Smooth muscle cell (in vitro differentiated cells): Measurements from ENCODE around the gene PTPRE. TPM values are rescaled to one million over a fixed set of nuclear protein-coding genes. Genes with fewer than 3 reads are reported as not detected.
A peak's percentile ranks its signal among the peaks of the same experiment; 100 is the strongest.

Source experiments
- DNase-seq: peaks from one replicate; lab custom pipeline; 2025; ENCODE audit not compliant: unreplicated experiment; lab: John Stamatoyannopoulos, UW
- H2AFZ ChIP-seq: fragments of 200-600 bp; sonication (generic); 2 replicates; pipeline ENCODE4 v1.6.0; 2016; ENCODE audit warnings: antibody characterized with exemption, low read depth, mild to moderate bottlenecking
- H3F3A ChIP-seq: fragments of 200-600 bp; sonication (generic); 2 replicates; pipeline ENCODE4 v1.6.0; 2017; ENCODE audit warnings: antibody characterized with exemption, low read depth
- H3K27ac ChIP-seq: fragments of 200-600 bp; sonication (generic); 2 replicates; pipeline ENCODE4 v1.5.1; 2016; ENCODE audit warnings: low read depth, mild to moderate bottlenecking
- H3K27me3 ChIP-seq: fragments of 200-600 bp; sonication (generic); 2 replicates; pipeline ENCODE4 v1.6.1; 2016; ENCODE audit warnings: low read depth, mild to moderate bottlenecking
- H3K36me3 ChIP-seq: fragments of 200-600 bp; sonication (generic); 2 replicates; pipeline ENCODE4 v1.5.1; 2016; ENCODE audit warnings: low read depth
- H3K4me1 ChIP-seq: fragments of 200-600 bp; sonication (generic); 2 replicates; pipeline ENCODE4 v1.5.1; 2016; ENCODE audit warnings: low read depth
- H3K4me2 ChIP-seq: fragments of 200-600 bp; sonication (generic); 2 replicates; pipeline ENCODE4 v1.6.0; 2016; ENCODE audit warnings: mild to moderate bottlenecking
- H3K4me3 ChIP-seq: fragments of 200-600 bp; sonication (generic); 2 replicates; pipeline ENCODE4 v1.5.1; 2016; ENCODE audit warnings: mild to moderate bottlenecking
- H3K79me2 ChIP-seq: fragments of 200-600 bp; sonication (generic); 2 replicates; pipeline ENCODE4 v1.6.0; 2016; ENCODE audit warnings: low read depth, mild to moderate bottlenecking
- H3K9ac ChIP-seq: fragments of 200-600 bp; sonication (generic); 2 replicates; pipeline ENCODE4 v1.6.0; 2016; ENCODE audit warnings: low read depth
- H3K9me3 ChIP-seq: fragments of 200-600 bp; sonication (generic); replicated peaks from 2 replicates; pipeline ENCODE4 v1.5.1; 2016; ENCODE audit warnings: low read depth
- H4K20me1 ChIP-seq: fragments of 200-600 bp; sonication (generic); 2 replicates; pipeline ENCODE4 v1.6.0; 2016; ENCODE audit warnings: low read depth
- WGBS: methylation state at CpG from one replicate; pipeline ENCODE4 v1.1.7; 2016; ENCODE audit warnings: low lambda C conversion rate; 5-methylcytosine and 5-hydroxymethylcytosine counted together
- polyA plus RNA-seq: library from polyadenylated mRNA; unstranded; fragments of >200 nt; fragmentation: Nextera tagmentation; extraction: Ambion mirVana; gene quantifications from 2 replicates; pipeline ENCODE4 v1.2.1, GENCODE V29; 2016
- total RNA-seq: library from RNA; depleted of rRNA; stranded (reverse); fragments of >200 nt; gene quantifications from 2 replicates; pipeline ENCODE4 v1.2.3, GENCODE V29; 2014
- TF ChIP-seq, protein P1 (sequence below): fragments of 200-600 bp; sonication (generic); IDR thresholded peaks from 2 replicates; pipeline ENCODE4 v1.5.1; 2017; ENCODE audit warnings: borderline replicate concordance, mild to moderate bottlenecking, antibody characterized with exemption; ENCODE audit not compliant: insufficient read depth, poor library complexity, severe bottlenecking

The PTPRE gene
- total and polyA plus RNA-seq, 2 experiments from 2014 or later, result 17.1 to 22.7 TPM

DNA sequence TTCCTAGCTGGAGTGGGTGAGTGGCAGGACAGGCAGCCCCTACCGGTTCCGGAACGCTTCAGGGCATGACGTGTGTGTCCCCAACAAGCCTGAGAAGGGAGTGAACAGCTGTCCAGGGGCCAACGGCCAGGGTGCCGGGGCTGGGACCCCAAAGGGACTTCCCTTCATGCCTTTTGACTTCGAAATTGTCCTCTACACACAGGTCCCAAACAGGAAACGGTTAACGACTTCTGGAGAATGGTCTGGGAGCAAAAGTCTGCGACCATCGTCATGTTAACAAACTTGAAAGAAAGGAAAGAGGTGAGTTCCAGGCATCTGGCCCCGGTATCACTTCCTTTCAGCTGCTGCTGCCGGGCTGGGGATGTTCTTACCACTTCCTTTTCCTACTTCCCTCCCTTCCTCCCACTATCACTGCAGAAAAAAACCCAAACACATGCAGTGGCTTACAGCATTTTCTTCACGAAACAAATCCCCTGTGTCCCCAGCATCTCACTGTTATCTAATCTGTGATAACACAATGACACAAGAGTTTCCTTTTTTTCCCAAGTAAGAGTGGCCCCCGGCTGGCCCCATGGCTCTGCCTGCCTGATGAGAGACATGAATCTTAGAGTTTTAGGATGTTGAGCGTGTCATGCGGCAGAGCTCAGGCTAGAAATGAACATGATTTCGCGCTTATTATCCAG, 156.1 kb downstream of the PTPRE start:
- TF ChIP-seq, protein P1, sequence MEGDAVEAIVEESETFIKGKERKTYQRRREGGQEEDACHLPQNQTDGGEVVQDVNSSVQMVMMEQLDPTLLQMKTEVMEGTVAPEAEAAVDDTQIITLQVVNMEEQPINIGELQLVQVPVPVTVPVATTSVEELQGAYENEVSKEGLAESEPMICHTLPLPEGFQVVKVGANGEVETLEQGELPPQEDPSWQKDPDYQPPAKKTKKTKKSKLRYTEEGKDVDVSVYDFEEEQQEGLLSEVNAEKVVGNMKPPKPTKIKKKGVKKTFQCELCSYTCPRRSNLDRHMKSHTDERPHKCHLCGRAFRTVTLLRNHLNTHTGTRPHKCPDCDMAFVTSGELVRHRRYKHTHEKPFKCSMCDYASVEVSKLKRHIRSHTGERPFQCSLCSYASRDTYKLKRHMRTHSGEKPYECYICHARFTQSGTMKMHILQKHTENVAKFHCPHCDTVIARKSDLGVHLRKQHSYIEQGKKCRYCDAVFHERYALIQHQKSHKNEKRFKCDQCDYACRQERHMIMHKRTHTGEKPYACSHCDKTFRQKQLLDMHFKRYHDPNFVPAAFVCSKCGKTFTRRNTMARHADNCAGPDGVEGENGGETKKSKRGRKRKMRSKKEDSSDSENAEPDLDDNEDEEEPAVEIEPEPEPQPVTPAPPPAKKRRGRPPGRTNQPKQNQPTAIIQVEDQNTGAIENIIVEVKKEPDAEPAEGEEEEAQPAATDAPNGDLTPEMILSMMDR, result no peak
- Histone ChIP-seq H3K27ac (peak overlapping the region; percentile 92), H3K27me3 (no peaks in the 10 kb centered on the region), H3K36me3 (no peaks in the 10 kb centered on the region), H3K9me3 (no peaks in the 10 kb centered on the region), H3F3A (peaks cover 10% of the 10 kb centered on the region), H3K9ac (peak overlapping the region; percentile 73), H2AFZ (no peak overlapping the region), H3K4me2 (peak overlapping the region; percentile 10), H3K79me2 (no peaks in the 10 kb centered on the region), H3K4me3 (no peak overlapping the region), H3K4me1 (peaks cover 24% of the 10 kb centered on the region), H4K20me1 (no peaks in the 10 kb centered on the region)
- DNase-seq, result no peak
- 53% methylated on average over 19 of the region's 19 CpGs for WGBS

DNA sequence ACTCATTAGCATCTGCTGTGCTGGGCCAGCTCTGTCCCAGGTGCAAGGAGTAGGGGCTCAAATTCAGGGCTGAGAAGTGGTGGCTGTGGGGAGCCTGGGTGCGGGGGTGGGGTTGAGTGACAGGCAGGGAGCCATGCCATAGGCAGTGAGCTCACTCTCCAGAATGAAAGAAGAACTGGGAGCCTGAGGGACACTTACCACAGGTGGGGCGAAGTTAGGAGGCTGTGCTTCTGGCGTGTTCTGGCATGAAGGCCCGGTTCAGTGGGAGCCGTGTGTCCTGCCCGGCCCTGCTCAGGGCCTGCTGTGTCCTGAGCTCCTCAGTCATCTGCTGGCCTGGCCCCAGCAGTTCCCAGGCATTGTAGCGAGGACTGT, 156.8 kb downstream of the PTPRE start:
- no peak for DNase-seq
- no peaks in the 10 kb centered on the region for H3K9me3 ChIP-seq
- H2AFZ ChIP-seq, result no peak overlapping the region
- no peaks in the 10 kb centered on the region for H3K79me2 ChIP-seq
- H3K36me3 ChIP-seq, result no peaks in the 10 kb centered on the region
- 83% methylated on average over 7 of the region's 7 CpGs for WGBS
- no peaks in the 10 kb centered on the region for H3K27me3 ChIP-seq
- no peak overlapping the region for H3K4me3 ChIP-seq
- peaks cover 24% of the 10 kb centered on the region for H3K4me1 ChIP-seq
- H3K27ac ChIP-seq, result peak overlapping the region; percentile 92
- peak overlapping the region; percentile 10 for H3K4me2 ChIP-seq
- peaks cover 10% of the 10 kb centered on the region for H3F3A ChIP-seq
- TF ChIP-seq, protein P1, result no peak
- H3K9ac ChIP-seq, result peak overlapping the region; percentile 73
- H4K20me1 ChIP-seq, result no peaks in the 10 kb centered on the region

DNA sequence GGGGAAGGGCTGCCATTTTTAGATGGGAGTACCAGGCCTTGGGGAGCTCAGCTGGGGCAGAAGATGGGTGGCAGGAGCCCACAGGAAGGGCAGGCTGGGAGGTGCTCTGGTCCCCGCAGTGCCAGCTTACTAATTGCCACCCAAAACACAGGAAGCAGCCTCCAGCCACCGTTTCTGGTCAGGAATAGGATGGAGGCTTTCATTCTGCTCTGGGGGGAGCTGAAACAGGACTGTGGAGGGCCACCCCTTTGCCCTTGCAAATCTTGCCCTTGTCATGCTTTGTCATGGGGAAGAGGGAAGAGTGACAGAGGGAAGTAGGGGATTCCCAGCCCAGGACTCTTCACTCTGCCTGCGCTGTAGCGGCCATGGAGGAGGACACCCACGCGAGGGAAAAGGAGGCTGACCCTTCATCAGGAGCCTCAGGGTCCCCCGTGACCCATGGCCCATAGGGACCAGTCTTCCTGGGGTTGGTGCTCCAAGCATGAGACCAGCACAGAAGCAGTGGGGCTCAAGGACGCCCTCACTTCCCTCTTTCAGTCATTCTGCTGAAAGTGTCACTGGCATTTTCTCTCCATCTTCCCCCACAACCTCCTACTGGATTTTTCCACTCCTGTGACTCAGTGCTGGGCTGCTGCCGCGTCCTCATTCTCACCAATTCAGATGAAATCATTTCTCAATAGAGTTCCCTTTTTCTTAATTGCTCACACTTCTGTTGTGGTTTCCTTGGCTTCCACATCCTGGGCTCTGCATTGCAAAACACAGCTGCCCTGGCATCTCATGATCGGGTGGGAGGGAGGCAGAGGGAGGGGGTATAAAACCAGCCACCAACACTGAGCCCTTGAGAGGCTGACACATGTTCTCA, 157.4 kb downstream of the PTPRE start:
- H3K27me3 ChIP-seq, result no peaks in the 10 kb centered on the region
- peak; percentile 23 for DNase-seq
- no peaks in the 10 kb centered on the region for H3K79me2 ChIP-seq
- no peak overlapping the region for H3K4me3 ChIP-seq
- H3K36me3 ChIP-seq, result no peaks in the 10 kb centered on the region
- H4K20me1 ChIP-seq, result no peaks in the 10 kb centered on the region
- peak overlapping the region; percentile 73 for H3K9ac ChIP-seq
- peaks cover 10% of the 10 kb centered on the region for H3F3A ChIP-seq
- peaks cover 24% of the 10 kb centered on the region for H3K4me1 ChIP-seq
- H2AFZ ChIP-seq, result no peak overlapping the region
- 59% methylated on average over 11 of the region's 11 CpGs for WGBS
- H3K9me3 ChIP-seq, result no peaks in the 10 kb centered on the region
- TF ChIP-seq, protein P1, result no peak
- H3K27ac ChIP-seq, result peak overlapping the region; percentile 92
- H3K4me2 ChIP-seq, result peak overlapping the region; percentile 56
